ENCODE data around the gene ITGB1BP1. TPM values are rescaled to one million over a fixed set of nuclear protein-coding genes. Genes with fewer than 3 reads are reported as not detected.

The ITGB1BP1 gene
- total RNA-seq, 2 experiments from 2014 or later: 137 to 164 TPM

GRCh38 chr2:9419541-9419940, 3.8 kb downstream of the ITGB1BP1 start:
- no peak for DNase-seq
- Mint-ChIP-seq H3K4me1 (peaks cover 57% of the 10 kb centered on the region), H3K4me3 (no peak overlapping the region), H3K36me3 (peaks cover 36% of the 10 kb centered on the region), H3K27me3 (no peaks in the 10 kb centered on the region), H3K27ac (no peak overlapping the region), H3K9me3 (ENCODE audit: low read depth) (no peaks in the 10 kb centered on the region)
- CTCF ChIA-PET: interaction anchor here (1.4 kb wide), 1 partner anchor 380 kb away, joined by 3 read pairs; no protein-coding TSS in a partner anchor
- no peak for ATAC-seq

DNA sequence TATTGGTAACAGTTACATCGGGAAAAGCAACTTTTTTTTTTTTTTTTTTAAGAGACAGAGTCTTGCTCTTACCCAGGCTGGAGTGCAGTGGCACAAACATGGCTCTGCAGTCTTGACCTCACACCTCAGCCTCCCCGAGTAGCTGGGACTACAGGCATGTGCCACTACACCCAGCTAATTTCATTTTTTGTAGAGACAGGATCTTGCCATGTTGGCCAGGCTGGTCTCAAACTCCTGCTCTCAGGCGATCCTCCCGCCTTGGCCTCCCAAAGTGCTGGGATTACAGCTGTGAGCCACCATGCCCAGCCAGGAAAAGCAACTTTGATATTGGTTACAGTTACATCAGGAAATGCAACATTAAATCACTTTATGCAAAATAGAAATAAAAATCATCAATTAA, 4.6 kb downstream of the ITGB1BP1 start:
- no peak for DNase-seq
- Mint-ChIP-seq H3K27me3 (no peaks in the 10 kb centered on the region), H3K9me3 (ENCODE audit: low read depth) (no peaks in the 10 kb centered on the region), H3K4me1 (peaks cover 65% of the 10 kb centered on the region), H3K36me3 (peaks cover 42% of the 10 kb centered on the region), H3K4me3 (no peak overlapping the region), H3K27ac (no peak overlapping the region)
- no peak for ATAC-seq
- CTCF ChIA-PET: interaction anchor here (0.7 to 1.4 kb wide), 2 partner anchors 381 to 630 kb away, joined by 3 read pairs; no protein-coding TSS in a partner anchor

DNA sequence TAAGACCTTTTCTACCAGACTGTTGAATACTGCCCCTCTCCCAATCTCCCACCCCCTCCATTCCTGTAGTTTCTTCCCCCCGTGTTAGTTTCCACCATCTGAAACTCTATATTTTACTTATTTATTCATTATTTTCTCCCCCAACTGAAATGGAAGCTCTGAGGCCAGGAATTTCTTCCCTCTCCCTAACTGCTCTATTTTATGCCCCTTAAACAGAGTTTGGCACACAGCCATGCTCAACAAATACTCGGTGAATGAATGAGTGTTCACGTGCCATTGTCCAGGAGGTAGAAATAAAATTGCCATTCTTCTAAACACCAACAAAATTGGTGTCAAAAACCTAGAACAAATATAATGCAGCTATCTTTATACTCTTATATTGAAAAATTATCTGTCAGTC, 5.6 kb downstream of the ITGB1BP1 start:
- DNase-seq: no peak
- Mint-ChIP-seq H3K36me3 (peaks cover 46% of the 10 kb centered on the region), H3K27ac (no peak overlapping the region), H3K27me3 (no peaks in the 10 kb centered on the region), H3K4me1 (peaks cover 66% of the 10 kb centered on the region), H3K9me3 (ENCODE audit: low read depth) (no peaks in the 10 kb centered on the region), H3K4me3 (no peak overlapping the region)
- CTCF ChIA-PET: interaction anchor here (0.6 to 0.7 kb wide), 2 partner anchors 11 to 51 kb away, joined by 3 to 5 read pairs; no protein-coding TSS in a partner anchor
- ATAC-seq: no peak

- ATAC-seq (peak; percentile 23), DNase-seq (no peak)
- peak overlapping the region; percentile 23 for H3K27ac Mint-ChIP-seq
- H3K9me3 Mint-ChIP-seq (ENCODE audit: low read depth): no peaks in the 10 kb centered on the region
- no peaks in the 10 kb centered on the region for H3K27me3 Mint-ChIP-seq
- CTCF ChIA-PET: no interaction called here
- H3K4me3 Mint-ChIP-seq: no peak overlapping the region
- H3K36me3 Mint-ChIP-seq: peaks cover 46% of the 10 kb centered on the region
- H3K4me1 Mint-ChIP-seq: peaks cover 62% of the 10 kb centered on the region
Observed at GRCh38 chr2:9416962-9417316, 6.4 kb downstream of the ITGB1BP1 start.

DNA sequence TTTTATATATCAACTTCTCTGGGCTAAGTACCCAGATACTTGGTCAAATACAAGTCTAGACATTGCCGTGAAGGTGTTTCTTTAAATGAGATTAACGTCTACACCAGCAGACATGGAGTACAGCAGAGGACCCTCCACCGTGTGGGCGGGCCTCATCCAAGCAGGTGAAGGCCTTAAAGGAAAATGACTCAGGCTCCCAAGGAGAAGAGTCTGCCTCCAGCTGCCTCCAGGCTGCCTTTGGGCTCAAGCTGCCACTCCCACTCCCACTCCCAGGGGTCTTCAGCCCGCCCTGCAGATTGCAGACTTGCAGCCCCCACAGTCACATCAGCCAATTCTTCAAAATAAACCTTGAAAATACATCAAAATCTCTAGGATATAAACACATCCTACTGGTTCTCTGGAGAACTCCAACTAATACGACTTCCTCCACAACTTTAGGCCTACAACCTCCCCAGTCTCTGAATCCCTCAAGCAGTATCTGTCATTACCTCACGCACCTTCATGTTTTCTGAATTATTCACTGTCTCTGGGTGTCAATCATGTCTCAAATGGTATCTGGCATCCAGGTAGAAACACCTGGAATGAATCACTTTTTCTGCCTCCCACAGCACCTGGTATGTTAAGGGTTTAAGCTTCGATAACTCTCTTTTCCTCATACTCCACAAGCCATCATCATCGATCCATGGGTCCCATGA, 6.9 kb downstream of the ITGB1BP1 start:
- Mint-ChIP-seq H3K36me3 (peaks cover 45% of the 10 kb centered on the region), H3K4me3 (no peak overlapping the region), H3K4me1 (peaks cover 58% of the 10 kb centered on the region), H3K9me3 (ENCODE audit: low read depth) (no peaks in the 10 kb centered on the region), H3K27ac (peak overlapping the region; percentile 23), H3K27me3 (no peaks in the 10 kb centered on the region)
- CTCF ChIA-PET: no interaction called here
- no peak for ATAC-seq
- no peak for DNase-seq

DNA sequence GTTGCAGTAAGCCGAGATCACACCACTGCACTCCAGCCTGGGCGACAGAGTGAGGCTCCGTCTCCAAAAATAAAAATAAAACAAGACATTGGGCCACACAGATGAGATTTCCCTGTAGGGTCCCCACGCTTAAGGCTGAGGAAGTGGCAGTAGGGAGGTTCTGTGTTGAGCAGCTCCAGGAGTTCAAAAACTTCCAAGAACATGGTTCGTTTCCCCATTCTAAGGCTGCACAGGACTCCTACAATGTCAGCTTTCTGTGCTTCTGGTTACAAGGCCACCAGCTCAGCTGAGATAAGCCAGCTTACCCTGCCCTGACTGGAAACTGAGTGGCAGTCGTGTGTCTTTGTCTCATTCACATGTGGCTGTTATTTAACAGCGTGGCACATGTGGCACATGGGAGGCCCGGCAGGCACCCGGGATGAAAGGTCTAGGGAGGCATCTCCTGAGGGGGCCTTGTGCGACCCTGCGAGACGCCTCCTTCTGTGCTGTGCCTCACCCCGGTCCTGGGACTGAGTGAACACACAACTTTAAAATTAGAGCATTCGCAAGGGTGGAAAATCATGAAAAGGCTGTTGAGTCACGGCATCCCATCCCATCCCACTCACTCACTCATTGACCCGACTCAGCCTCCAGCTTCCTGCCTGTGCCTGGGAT, 7.7 kb downstream of the ITGB1BP1 start:
- Mint-ChIP-seq H3K4me1 (peaks cover 55% of the 10 kb centered on the region), H3K4me3 (no peak overlapping the region), H3K9me3 (ENCODE audit: low read depth) (no peaks in the 10 kb centered on the region), H3K27ac (no peak overlapping the region), H3K36me3 (peaks cover 52% of the 10 kb centered on the region), H3K27me3 (no peaks in the 10 kb centered on the region)
- ATAC-seq (no peak), DNase-seq (no peak)
- CTCF ChIA-PET: no interaction called here

DNA sequence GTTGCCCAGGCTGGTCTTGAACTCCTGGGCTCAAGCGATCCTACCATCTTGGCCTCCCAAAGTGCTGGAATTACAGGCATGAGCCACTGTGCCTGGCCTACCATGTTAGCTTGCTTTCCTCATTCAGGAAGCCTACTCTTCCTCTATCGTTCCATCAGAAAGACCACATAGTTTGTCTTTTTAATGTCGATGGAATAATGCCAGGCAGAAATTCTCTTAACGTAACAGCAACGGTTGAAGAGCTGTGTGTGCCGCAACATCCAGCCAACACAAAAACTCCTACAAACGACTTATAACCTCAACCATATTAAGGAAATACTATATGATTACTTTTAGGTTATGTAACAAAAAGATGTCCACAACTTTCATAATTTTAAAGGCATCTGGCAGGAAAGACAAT, 10.5 kb downstream of the ITGB1BP1 start:
- H3K27me3 Mint-ChIP-seq: no peaks in the 10 kb centered on the region
- H3K4me1 Mint-ChIP-seq: peaks cover 34% of the 10 kb centered on the region
- DNase-seq (no peak), ATAC-seq (no peak)
- H3K36me3 Mint-ChIP-seq: peaks cover 47% of the 10 kb centered on the region
- CTCF ChIA-PET: interaction anchor here (1.4 kb wide), 1 partner anchor 10 kb away, joined by 5 read pairs; no protein-coding TSS in a partner anchor
- no peak overlapping the region for H3K27ac Mint-ChIP-seq
- H3K9me3 Mint-ChIP-seq (ENCODE audit: low read depth): no peaks in the 10 kb centered on the region
- no peak overlapping the region for H3K4me3 Mint-ChIP-seq

DNA sequence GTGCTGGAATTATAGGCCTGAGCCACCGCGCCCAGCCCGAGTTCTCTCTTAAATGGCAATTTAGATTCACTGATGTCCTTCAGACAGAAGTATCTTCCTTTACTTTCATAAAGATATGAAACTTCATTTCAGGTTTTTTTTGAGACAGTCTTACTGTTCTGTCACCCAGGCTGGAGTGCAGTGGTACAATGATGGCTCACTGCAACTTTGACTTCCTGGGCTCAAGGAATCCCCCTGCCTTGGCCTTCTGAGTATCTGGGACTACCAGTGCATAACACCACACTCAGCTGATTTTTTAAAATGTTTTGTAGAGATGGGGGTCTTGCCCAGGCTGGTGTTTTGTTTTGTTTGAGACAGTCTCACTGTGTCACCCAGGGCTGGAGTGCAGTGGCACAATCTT, 13.2 kb downstream of the ITGB1BP1 start:
- Mint-ChIP-seq H3K9me3 (ENCODE audit: low read depth) (no peaks in the 10 kb centered on the region), H3K27ac (no peak overlapping the region), H3K36me3 (peaks cover 41% of the 10 kb centered on the region), H3K4me3 (no peak overlapping the region), H3K27me3 (no peaks in the 10 kb centered on the region), H3K4me1 (peaks cover 20% of the 10 kb centered on the region)
- CTCF ChIA-PET: no interaction called here
- ATAC-seq: no peak
- no peak for DNase-seq

DNA sequence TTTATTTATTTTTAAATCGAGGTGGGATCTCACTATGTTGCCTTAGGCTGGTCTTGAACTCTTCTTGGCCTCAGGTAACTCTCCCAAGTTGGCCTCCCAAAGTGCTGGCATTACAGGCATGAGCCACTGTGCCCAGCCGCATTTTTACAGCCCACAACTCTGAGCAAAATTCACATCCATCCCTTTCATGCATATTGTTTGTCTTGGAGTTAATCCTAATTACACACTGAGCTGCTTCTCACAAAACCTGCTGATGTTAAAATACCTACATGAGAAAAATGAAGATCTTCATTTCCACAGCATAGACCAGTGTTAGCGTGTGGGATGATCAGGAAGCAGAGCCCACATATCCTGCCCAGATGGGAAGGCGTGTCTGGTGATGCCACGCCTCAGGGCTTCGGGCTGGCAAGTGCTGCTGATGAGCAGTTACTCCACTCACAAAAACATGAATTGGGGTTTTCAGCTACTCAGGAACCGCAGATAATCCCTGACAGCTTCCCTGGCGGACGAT, 14.6 kb downstream of the ITGB1BP1 start:
- Mint-ChIP-seq H3K27ac (no peak overlapping the region), H3K4me1 (peaks cover 8% of the 10 kb centered on the region), H3K27me3 (no peaks in the 10 kb centered on the region), H3K36me3 (peaks cover 32% of the 10 kb centered on the region), H3K4me3 (no peak overlapping the region), H3K9me3 (ENCODE audit: low read depth) (no peaks in the 10 kb centered on the region)
- ATAC-seq (no peak), DNase-seq (no peak)
- CTCF ChIA-PET: no interaction called here

GRCh38 chr2:9407363-9407811, 15.9 kb downstream of the ITGB1BP1 start:
- H3K4me3 Mint-ChIP-seq: no peak overlapping the region
- no peak for DNase-seq
- no peak overlapping the region for H3K27ac Mint-ChIP-seq
- H3K27me3 Mint-ChIP-seq: no peaks in the 10 kb centered on the region
- peaks cover 27% of the 10 kb centered on the region for H3K36me3 Mint-ChIP-seq
- CTCF ChIA-PET: no interaction called here
- no peak for ATAC-seq
- no peaks in the 10 kb centered on the region for H3K9me3 Mint-ChIP-seq (ENCODE audit: low read depth)
- peaks cover 5% of the 10 kb centered on the region for H3K4me1 Mint-ChIP-seq

DNA sequence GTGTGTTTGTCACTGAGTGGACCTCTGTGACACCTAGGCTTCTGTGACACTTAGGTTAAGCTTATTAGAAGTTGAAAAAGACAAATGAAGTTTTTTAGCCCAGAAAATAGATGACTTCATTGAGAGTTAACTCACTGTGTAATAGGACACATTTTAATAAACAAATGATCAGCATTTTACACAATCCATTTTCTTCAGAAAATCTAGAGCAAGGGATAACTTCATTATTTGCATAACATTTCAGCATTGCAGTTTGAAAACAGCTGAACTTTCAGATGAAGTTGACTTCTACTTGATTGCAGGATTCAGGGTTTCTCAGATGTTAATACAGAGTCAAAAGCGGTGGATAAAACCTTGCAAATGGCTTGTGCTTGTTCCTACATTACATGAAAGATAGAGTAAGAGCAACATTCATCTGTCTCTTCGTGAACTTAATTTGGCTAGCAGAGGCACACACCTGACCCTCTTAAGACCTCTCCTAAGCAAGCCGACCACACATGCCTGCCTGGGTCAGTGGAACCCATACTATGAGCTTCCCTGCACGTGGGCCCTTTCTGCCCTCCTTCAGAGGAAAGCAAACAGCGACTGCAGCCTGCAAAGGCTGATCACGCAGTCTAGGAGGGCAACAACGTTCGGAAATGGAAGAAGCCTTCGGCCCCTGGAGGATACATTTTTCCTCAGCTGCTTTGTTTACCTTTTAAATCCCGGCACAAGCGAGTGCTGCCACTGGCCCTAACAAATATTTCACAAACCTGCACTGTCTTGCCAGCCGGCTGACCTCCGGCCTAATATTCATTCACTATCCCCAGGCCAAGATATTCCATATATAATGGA, 16.6 kb downstream of the ITGB1BP1 start:
- CTCF ChIA-PET: no interaction called here
- peak overlapping the region; percentile 7 for H3K27ac Mint-ChIP-seq
- H3K4me3 Mint-ChIP-seq: no peak overlapping the region
- no peaks in the 10 kb centered on the region for H3K9me3 Mint-ChIP-seq (ENCODE audit: low read depth)
- ATAC-seq (no peak), DNase-seq (no peak)
- H3K4me1 Mint-ChIP-seq: peaks cover 5% of the 10 kb centered on the region
- peaks cover 22% of the 10 kb centered on the region for H3K36me3 Mint-ChIP-seq
- H3K27me3 Mint-ChIP-seq: no peaks in the 10 kb centered on the region

GRCh38 chr2:9405636-9406035, 17.7 kb downstream of the ITGB1BP1 start:
- peaks cover 3% of the 10 kb centered on the region for H3K4me1 Mint-ChIP-seq
- DNase-seq (no peak), ATAC-seq (no peak)
- H3K27me3 Mint-ChIP-seq: no peaks in the 10 kb centered on the region
- no peak overlapping the region for H3K4me3 Mint-ChIP-seq
- peaks cover 15% of the 10 kb centered on the region for H3K36me3 Mint-ChIP-seq
- no peak overlapping the region for H3K27ac Mint-ChIP-seq
- CTCF ChIA-PET: no interaction called here
- no peaks in the 10 kb centered on the region for H3K9me3 Mint-ChIP-seq (ENCODE audit: low read depth)

DNA sequence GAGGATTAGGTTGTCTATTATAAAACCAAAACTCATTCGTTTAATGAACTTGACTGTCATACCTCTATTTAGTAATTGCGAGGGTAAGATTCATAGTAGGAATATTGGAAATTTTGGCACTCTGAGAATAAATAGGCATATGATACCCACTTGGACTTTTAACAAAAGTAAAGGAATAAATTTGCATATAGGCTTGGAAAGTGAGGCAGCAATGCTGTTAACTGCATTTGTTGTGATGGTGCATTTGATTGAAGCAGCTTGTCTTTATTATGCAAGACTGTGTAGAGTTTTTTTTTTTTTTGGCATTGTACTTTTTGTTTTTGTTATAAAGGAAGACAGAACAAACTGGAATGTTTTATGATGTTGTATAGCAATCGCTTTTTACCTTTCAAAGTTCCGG, 18.9 kb downstream of the ITGB1BP1 start:
- ATAC-seq: no peak
- H3K9me3 Mint-ChIP-seq (ENCODE audit: low read depth): no peaks in the 10 kb centered on the region
- peaks cover 14% of the 10 kb centered on the region for H3K36me3 Mint-ChIP-seq
- H3K4me1 Mint-ChIP-seq: no peaks in the 10 kb centered on the region
- DNase-seq: no peak
- CTCF ChIA-PET: no interaction called here
- H3K4me3 Mint-ChIP-seq: no peak overlapping the region
- H3K27ac Mint-ChIP-seq: no peak overlapping the region
- H3K27me3 Mint-ChIP-seq: no peaks in the 10 kb centered on the region

Data from activated CD8-positive, alpha-beta memory T cell treated with anti-CD3 and anti-CD28 coated beads, Interleukin-2, amount 10 ng/mL, durations not matched to agents 7 days and 5 days (primary cell).